Cardiac muscle cell (in vitro differentiated cells and primary cell): ENCODE data around the gene GPBP1L1. TPM values are rescaled to one million over a fixed set of nuclear protein-coding genes. Genes with fewer than 3 reads are reported as not detected.
"Not testable (repeated sequence)": the region's sequence is repeated elsewhere in the genome, so short reads cannot be mapped to it uniquely, and the experiment has no call there.

Experiments
- DNase-seq, 2 donors: peaks; one replicate each; pipeline versions ENCODE4 v3.0.0 to v3.0.0-alpha.2; 2010 to 2017; ENCODE audit warnings: low read depth in 1 of 2, low spot score in 1 of 2
- H3K27ac ChIP-seq: fragments of 200-600 bp; sonication (generic); 2 replicates; pipeline ENCODE4 v1.5.1; 2016
- H3K27me3 ChIP-seq: fragments of 200-600 bp; sonication (generic); 2 replicates; pipeline ENCODE4 v1.6.0; 2016; ENCODE audit warnings: control low read depth
- H3K36me3 ChIP-seq: fragments of 200-600 bp; sonication (generic); 2 replicates; pipeline ENCODE4 v1.5.1; 2016; ENCODE audit warnings: control low read depth
- H3K4me1 ChIP-seq: fragments of 200-600 bp; sonication (generic); 2 replicates; pipeline ENCODE4 v1.8.1; 2017; ENCODE audit warnings: low read depth, mild to moderate bottlenecking, mixed run types
- H3K4me3 ChIP-seq: fragments of 200-600 bp; sonication (generic); 2 replicates; pipeline ENCODE4 v1.5.1; 2016; ENCODE audit warnings: mild to moderate bottlenecking
- H3K9me3 ChIP-seq: fragments of 200-600 bp; sonication (generic); 2 replicates; pipeline ENCODE4 v1.5.1; 2017; ENCODE audit warnings: low read depth, mild to moderate bottlenecking, control low read depth
- polyA plus RNA-seq: library from polyadenylated mRNA; unstranded; fragments of >200 nt; fragmentation: Nextera tagmentation; extraction: Ambion mirVana; gene quantifications from 2 replicates; pipeline ENCODE4 v1.2.1, GENCODE V29; 2016
- total RNA-seq: library from RNA; depleted of rRNA; stranded (reverse); fragments of >200 nt; gene quantifications from 2 replicates; pipeline ENCODE4 v1.2.3, GENCODE V29; 2016
- TF ChIP-seq, protein P1 (sequence below): IDR thresholded peaks from 2 replicates; pipeline ENCODE4 v1.5.1; 2012; ENCODE audit warnings: low read depth, mild to moderate bottlenecking, low read length

The GPBP1L1 gene, protein sequence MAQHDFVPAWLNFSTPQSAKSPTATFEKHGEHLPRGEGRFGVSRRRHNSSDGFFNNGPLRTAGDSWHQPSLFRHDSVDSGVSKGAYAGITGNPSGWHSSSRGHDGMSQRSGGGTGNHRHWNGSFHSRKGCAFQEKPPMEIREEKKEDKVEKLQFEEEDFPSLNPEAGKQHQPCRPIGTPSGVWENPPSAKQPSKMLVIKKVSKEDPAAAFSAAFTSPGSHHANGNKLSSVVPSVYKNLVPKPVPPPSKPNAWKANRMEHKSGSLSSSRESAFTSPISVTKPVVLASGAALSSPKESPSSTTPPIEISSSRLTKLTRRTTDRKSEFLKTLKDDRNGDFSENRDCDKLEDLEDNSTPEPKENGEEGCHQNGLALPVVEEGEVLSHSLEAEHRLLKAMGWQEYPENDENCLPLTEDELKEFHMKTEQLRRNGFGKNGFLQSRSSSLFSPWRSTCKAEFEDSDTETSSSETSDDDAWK
- total RNA-seq (69.7 and 96.3 TPM in 2 replicates), polyA plus RNA-seq (79.5 and 123 TPM in 2 replicates)

DNA sequence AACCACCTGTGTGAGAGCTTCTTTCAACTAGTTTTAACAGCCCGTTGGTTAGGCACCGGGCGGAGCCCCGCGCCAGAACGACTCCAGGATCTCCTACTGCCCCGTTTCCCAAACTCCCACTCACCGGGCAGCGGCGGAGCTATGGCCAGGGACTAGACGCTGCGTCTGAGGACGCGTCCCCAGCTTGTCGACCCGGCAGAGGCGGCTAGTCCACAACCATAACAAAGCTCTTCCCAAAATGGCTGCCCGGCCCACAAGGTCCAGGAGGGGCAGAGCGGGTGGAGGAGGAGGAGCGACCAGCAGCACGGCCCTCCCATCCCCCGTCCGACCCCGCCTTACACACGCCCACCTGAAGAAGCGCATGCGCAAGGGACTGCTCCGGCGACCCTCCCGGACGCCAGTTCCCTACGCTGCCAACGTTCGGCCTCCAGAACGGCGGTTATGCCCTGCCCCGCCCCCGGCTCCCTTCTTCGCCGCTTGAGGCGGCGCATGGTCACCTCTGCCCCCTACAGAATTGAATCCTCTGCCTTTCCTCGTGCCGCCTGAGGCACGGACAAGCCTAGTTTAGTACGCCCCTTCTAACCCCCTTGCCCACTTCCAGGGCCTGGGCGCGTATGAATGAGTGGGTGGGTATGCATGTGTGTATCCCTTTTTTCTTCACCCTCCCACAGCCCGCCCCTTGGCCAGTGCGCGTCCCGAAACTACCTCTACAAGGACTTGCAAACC lies at the start of gene GPBP1L1:
Gene GPBP1L1 (minus strand): TSS at position 246 of the 726 bp plus-strand sequence. CDS start 27,446 bp downstream, outside the sequence.
- Histone ChIP-seq H3K27me3 (no peaks in the 10 kb centered on the region), H3K4me3 (peak within 1 kb of the TSS; percentile 88), H3K4me1 (peaks cover 17% of the 10 kb centered on the region), H3K36me3 (no peaks in the 10 kb centered on the region), H3K27ac (peak within 1 kb of the TSS; percentile 97), H3K9me3 (no peaks in the 10 kb centered on the region)
- peak; percentile 99 for DNase-seq
- TF ChIP-seq, protein P1, sequence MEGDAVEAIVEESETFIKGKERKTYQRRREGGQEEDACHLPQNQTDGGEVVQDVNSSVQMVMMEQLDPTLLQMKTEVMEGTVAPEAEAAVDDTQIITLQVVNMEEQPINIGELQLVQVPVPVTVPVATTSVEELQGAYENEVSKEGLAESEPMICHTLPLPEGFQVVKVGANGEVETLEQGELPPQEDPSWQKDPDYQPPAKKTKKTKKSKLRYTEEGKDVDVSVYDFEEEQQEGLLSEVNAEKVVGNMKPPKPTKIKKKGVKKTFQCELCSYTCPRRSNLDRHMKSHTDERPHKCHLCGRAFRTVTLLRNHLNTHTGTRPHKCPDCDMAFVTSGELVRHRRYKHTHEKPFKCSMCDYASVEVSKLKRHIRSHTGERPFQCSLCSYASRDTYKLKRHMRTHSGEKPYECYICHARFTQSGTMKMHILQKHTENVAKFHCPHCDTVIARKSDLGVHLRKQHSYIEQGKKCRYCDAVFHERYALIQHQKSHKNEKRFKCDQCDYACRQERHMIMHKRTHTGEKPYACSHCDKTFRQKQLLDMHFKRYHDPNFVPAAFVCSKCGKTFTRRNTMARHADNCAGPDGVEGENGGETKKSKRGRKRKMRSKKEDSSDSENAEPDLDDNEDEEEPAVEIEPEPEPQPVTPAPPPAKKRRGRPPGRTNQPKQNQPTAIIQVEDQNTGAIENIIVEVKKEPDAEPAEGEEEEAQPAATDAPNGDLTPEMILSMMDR: no peak

DNA sequence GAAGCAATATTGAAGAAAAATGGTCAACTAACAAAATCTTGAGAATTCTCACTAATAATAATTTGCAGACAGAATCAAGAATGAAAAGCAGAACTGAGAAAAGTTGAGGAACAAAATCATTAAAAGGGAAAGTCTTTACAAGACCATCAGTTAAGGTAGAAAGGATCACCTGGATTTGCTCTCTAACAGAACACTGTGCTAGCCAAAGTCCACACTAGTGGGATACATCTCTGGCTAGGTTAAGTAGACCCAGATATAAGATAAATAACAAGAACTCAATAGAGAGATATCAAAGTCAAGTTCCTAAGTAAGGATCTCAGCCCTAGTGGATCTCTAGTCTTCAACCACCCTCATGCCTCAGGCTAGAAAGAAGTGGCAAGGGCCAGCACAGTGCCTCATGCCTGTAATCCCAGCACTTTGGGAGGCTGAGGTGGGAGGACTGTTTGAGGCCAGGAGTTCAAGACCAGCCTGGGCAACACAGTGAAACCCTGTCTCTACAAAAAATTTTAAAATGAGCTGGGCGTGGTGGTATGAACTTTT lies 44.5 kb upstream of the GPBP1L1 start:
- DNase-seq: no peak
- H3K4me3 ChIP-seq: no peak overlapping the region
- H3K36me3 ChIP-seq: no peaks in the 10 kb centered on the region
- H3K27ac ChIP-seq: no peak overlapping the region
- TF ChIP-seq, protein P1: no peak
- H3K27me3 ChIP-seq: no peaks in the 10 kb centered on the region
- H3K4me1 ChIP-seq: no peaks in the 10 kb centered on the region
- no peaks in the 10 kb centered on the region for H3K9me3 ChIP-seq

DNA sequence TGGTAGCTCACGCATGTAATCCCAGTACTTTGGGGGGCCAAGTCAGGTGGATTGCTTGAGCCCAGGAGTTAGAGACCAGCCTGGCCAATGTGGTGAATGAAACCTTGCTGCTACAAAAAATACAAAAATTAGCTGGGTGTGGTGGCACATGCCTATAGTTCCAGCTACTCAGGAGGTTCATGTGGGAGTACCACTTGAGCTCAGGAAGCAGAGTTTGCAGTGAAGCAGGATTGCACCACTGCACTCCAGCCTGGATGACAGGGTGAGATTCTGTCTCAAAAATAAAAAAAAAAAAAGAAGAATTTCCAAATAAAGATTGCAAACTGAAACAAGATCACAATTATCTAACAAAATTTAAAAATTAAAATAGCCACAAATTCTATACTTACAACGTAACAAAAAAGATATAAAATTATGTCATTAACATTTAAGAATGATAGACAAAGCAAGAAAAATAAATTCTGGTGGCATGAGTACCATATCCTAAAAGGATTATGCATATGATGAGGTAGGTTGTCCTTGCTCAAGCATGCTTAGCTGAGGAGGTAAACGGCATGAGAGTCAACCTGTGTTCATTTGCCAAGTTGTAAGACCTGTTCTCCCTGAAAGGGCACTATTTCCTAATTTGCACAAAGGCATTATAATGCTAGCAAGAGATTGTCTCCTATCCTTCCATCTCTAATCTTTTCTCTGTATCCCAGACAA lies 43.9 kb upstream of the GPBP1L1 start:
- Histone ChIP-seq H3K4me1 (no peaks in the 10 kb centered on the region), H3K36me3 (no peaks in the 10 kb centered on the region), H3K9me3 (no peaks in the 10 kb centered on the region), H3K27ac (no peak overlapping the region), H3K4me3 (no peak overlapping the region), H3K27me3 (no peaks in the 10 kb centered on the region)
- DNase-seq: peak in 1 of 2 donors; percentile 41
- TF ChIP-seq, protein P1: no peak

DNA sequence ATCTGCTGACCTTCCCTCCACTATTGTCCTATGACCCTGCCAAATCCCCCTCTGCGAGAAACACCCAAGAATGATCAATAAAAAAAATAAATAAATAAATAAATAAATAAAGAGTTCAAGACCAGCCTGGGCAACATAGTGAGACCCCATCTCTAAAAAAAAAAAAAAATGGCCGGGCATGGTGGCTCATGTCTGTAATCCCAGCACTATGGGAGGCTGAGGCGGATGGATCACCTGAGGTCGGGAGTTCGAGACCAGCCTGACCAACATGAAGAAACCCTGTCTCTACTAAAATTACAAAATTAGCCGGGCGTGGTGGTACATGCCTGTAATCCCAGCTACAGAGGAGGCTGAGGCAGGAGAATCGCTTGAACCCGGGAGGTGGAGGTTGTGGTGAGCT lies 39.7 kb upstream of the GPBP1L1 start:
- H3K27me3 ChIP-seq, H3K9me3 ChIP-seq, H3K4me1 ChIP-seq, DNase-seq, H3K36me3 ChIP-seq, H3K4me3 ChIP-seq, H3K27ac ChIP-seq: not testable (repeated sequence)

DNA sequence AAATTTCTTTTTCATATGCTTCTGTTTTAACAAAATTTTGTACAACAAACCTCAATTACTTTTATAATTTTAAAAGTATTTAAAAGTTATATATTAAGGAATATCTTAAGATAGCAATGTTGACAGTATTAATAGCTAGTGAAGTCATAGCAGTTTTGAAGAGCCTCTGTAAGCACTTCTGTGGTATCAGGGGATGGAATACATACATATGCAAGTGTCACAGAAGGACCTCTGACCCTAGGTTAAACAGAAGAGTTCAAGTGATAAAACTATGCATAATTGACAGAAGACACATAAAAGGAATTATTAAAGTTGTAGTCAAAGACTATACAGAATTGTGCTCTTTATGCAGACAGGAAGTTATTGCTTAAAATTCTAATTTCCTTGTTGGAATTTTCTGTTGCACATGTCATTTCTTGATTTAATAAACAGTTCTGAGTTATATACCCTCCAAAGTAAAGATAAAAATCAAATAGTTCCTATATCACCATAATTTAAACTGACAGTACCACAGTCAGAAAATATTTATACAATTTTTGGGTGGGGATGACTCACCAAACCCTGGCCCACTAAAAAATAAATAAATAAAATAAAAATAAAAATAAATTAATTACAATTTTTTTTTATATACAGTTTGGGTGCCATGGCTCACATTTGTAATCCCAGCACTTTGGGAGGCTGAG lies 37.1 kb upstream of the GPBP1L1 start:
- H3K4me3 ChIP-seq: no peak overlapping the region
- no peaks in the 10 kb centered on the region for H3K4me1 ChIP-seq
- TF ChIP-seq, protein P1: no peak
- no peaks in the 10 kb centered on the region for H3K27me3 ChIP-seq
- H3K36me3 ChIP-seq: no peaks in the 10 kb centered on the region
- H3K27ac ChIP-seq: no peak overlapping the region
- no peaks in the 10 kb centered on the region for H3K9me3 ChIP-seq
- DNase-seq: no peak
